HepG2 (cell line): Measurements from ENCODE around the gene ATRAID. TPM values are rescaled to one million over a fixed set of nuclear protein-coding genes. Genes with fewer than 3 reads are reported as not detected.

Experiments
- ATAC-seq: fragments of 200-7000 bp; cut with Tn5 transposase; 3 replicates; pipeline ENCODE4 v1.9.1; 2020; ENCODE audit warnings: mild to moderate bottlenecking, moderate library complexity
- BruUV-seq: library from RNA; stranded (reverse); fragments of 400-500 nt; replicated peaks from 2 replicates; lab custom pipeline; 2021; lab: Mats Ljungman, UMichigan
- CTCF ChIA-PET: fragments of 300-600 bp; formaldehyde crosslinking; extraction: SDS; loops from one replicate; lab custom pipeline; 2021; ENCODE audit warnings: low total read pairs, inconsistent platforms, low intra/inter-chr PET ratio; lab: Yijun Ruan, JAX
- POLR2A ChIA-PET: fragments of 350-600 bp; sonication (Branson Sonifier 250); formaldehyde crosslinking; loops from one replicate; lab custom pipeline; 2020; ENCODE audit warnings: antibody characterized with exemption, inconsistent platforms; lab: Yijun Ruan, JAX
- DNase-seq: peaks from one replicate; pipeline ENCODE4 v3.0.0-alpha.2; 2015; ENCODE audit warnings: low spot score
- FAIRE-seq: peaks from 3 replicates; lab custom pipeline; 2011; peaks lifted over from hg19 to GRCh38; lab: Jason Lieb, UNC
- H2AFZ ChIP-seq: one replicate; pipeline ENCODE4 v1.6.1; 2011; ENCODE audit warnings: low read length, inconsistent platforms
- H3K27ac ChIP-seq: fragments of 300-600 bp; 3 replicates; pipeline ENCODE4 v1.8.0; 2011; ENCODE audit warnings: mixed run types, mild to moderate bottlenecking, mixed read lengths, low read length, inconsistent platforms; ENCODE audit not compliant: insufficient read depth; ENCODE audit errors: extremely low read length
- H3K27me3 ChIP-seq, 2 experiments: fragments of 200-600 bp in 1 of 2; 2 replicates in 1 of 2; 3 replicates in 1 of 2; pipeline versions ENCODE4 v1.6.0 to v1.8.0; 2011; ENCODE audit warnings: low read length in 2 of 2, mild to moderate bottlenecking in 2 of 2, moderate library complexity in 2 of 2, inconsistent platforms in 1 of 2; ENCODE audit not compliant: insufficient read depth in 2 of 2, control insufficient read depth in 1 of 2
- H3K36me3 ChIP-seq, 2 experiments: fragments of 200-600 bp in 1 of 2; replicated peaks in 1 of 2; 2 replicates in 1 of 2; 3 replicates in 1 of 2; pipeline versions ENCODE4 v1.5.1 to v1.8.0; 2011; ENCODE audit warnings: low read length in 2 of 2, inconsistent platforms in 1 of 2; ENCODE audit not compliant: insufficient read depth in 2 of 2, control insufficient read depth in 1 of 2
- H3K4me1 ChIP-seq: 2 replicates; pipeline ENCODE4 v1.5.1; 2012; ENCODE audit warnings: low read length, inconsistent platforms; ENCODE audit not compliant: insufficient read depth
- H3K4me2 ChIP-seq: 2 replicates; pipeline ENCODE4 v1.6.0; 2011; ENCODE audit warnings: low read depth, low read length, inconsistent platforms
- H3K4me3 ChIP-seq, 3 experiments: fragments of 200-600 bp in 1 of 3; sonication (generic), shearing (Covaris generic) in 1 of 3; replicated peaks in 1 of 3; 2 replicates each; pipeline ENCODE4 v1.5.1; 2011 to 2016; ENCODE audit warnings: low read length in 3 of 3, inconsistent platforms in 2 of 3, low read depth in 2 of 3, mild to moderate bottlenecking in 2 of 3, control low read depth in 1 of 3, mixed read lengths in 1 of 3; ENCODE audit not compliant: insufficient read depth in 1 of 3
- H3K79me2 ChIP-seq: one replicate; pipeline ENCODE4 v1.6.1; 2011; ENCODE audit warnings: low read length, inconsistent platforms; ENCODE audit not compliant: insufficient read depth
- H3K9ac ChIP-seq: 2 replicates; pipeline ENCODE4 v1.6.0; 2011; ENCODE audit warnings: mild to moderate bottlenecking, low read depth, low read length, inconsistent platforms; ENCODE audit not compliant: insufficient read depth
- H3K9me3 ChIP-seq: 2 replicates; pipeline ENCODE4 v1.5.1; 2012; ENCODE audit warnings: mild to moderate bottlenecking, low read length
- H4K20me1 ChIP-seq: 2 replicates; pipeline ENCODE4 v1.6.0; 2011; ENCODE audit warnings: inconsistent platforms, mild to moderate bottlenecking, low read length, moderate library complexity; ENCODE audit not compliant: insufficient read depth
- CEBPB ChIP-seq: IDR thresholded peaks from 2 replicates; pipeline ENCODE4 v1.6.1; 2011; ENCODE audit warnings: low read depth, low read length, improper control_type of control experiment, borderline replicate concordance
- CREB1 ChIP-seq, 2 experiments: fragments of 450-650 bp in 1 of 2; IDR thresholded peaks; 2 replicates each; pipeline ENCODE4 v1.6.1; 2016 to 2017; ENCODE audit warnings: control low read depth in 1 of 2, mild to moderate bottlenecking in 1 of 2, missing compliant biosample characterization in 1 of 2, missing genetic modification characterization in 1 of 2
- FLYWCH1 ChIP-seq: sonication (generic); formaldehyde crosslinking; IDR thresholded peaks from 2 replicates; pipeline ENCODE4 v1.8.1; 2023; ENCODE audit warnings: mild to moderate bottlenecking, missing genetic modification reagents
- FOXM1 ChIP-seq: sonication (generic); formaldehyde crosslinking; IDR thresholded peaks from 2 replicates; pipeline ENCODE4 v1.5.0; 2020; ENCODE audit warnings: missing genetic modification reagents
- KAT8 ChIP-seq: IDR thresholded peaks from 2 replicates; pipeline ENCODE4 v1.6.1; 2016; ENCODE audit warnings: missing genetic modification reagents, missing compliant biosample characterization
- KDM6A ChIP-seq: IDR thresholded peaks from 2 replicates; pipeline ENCODE4 v1.6.1; 2016; ENCODE audit warnings: low read depth
- NONO ChIP-seq, 2 experiments: fragments of 450-650 bp in 1 of 2; sonication (generic) in 1 of 2; formaldehyde crosslinking in 1 of 2; IDR thresholded peaks in 1 of 2; conservative IDR thresholded peaks in 1 of 2; 2 replicates each; pipeline versions ENCODE4 v1.6.1 to v1.8.0; 2017 to 2022; ENCODE audit warnings: mild to moderate bottlenecking in 1 of 2, missing genetic modification reagents in 1 of 2, moderate library complexity in 1 of 2
- PHF20 ChIP-seq: sonication (generic); formaldehyde crosslinking; IDR thresholded peaks from 2 replicates; pipeline ENCODE4 v1.5.0; 2020; ENCODE audit warnings: mild to moderate bottlenecking, missing genetic modification reagents
- POLR2G ChIP-seq: fragments of 200-400 bp; formaldehyde crosslinking; IDR thresholded peaks from 2 replicates; pipeline ENCODE4 v1.6.1; 2018; ENCODE audit warnings: mild to moderate bottlenecking, low read depth, low read length, moderate library complexity
- SIN3B ChIP-seq: fragments of 150-350 bp; IDR thresholded peaks from 2 replicates; pipeline ENCODE4 v1.6.1; 2014; ENCODE audit warnings: low read length
- SP4 ChIP-seq: sonication (generic); formaldehyde crosslinking; IDR thresholded peaks from 2 replicates; pipeline ENCODE4 v1.8.1; 2023; ENCODE audit warnings: mild to moderate bottlenecking, missing genetic modification reagents
- STAT5B ChIP-seq: sonication (generic); formaldehyde crosslinking; IDR thresholded peaks from 2 replicates; pipeline ENCODE4 v1.4.0; 2020; ENCODE audit warnings: missing genetic modification reagents
- TGIF2 ChIP-seq: IDR thresholded peaks from 2 replicates; pipeline ENCODE4 v1.6.1; 2016; ENCODE audit warnings: control low read depth, missing compliant biosample characterization
- ZNF136 ChIP-seq: sonication (generic); formaldehyde crosslinking; IDR thresholded peaks from 2 replicates; pipeline ENCODE4 v1.8.1; 2022; ENCODE audit warnings: low read depth, mild to moderate bottlenecking, moderate library complexity, missing genetic modification reagents
- ZNF549 ChIP-seq: sonication (generic); formaldehyde crosslinking; IDR thresholded peaks from 2 replicates; pipeline ENCODE4 v1.5.0; 2020; ENCODE audit warnings: missing genetic modification reagents
- ZNF569 ChIP-seq: sonication (generic); formaldehyde crosslinking; IDR thresholded peaks from 2 replicates; pipeline ENCODE4 v1.5.0; 2020; ENCODE audit warnings: mild to moderate bottlenecking, missing genetic modification reagents, moderate library complexity, borderline replicate concordance
- ZNF629 ChIP-seq: sonication (generic); formaldehyde crosslinking; conservative IDR thresholded peaks from 2 replicates; pipeline ENCODE4 v1.5.0; 2020; ENCODE audit warnings: missing genetic modification reagents
- ZNF652 ChIP-seq: IDR thresholded peaks from 2 replicates; pipeline ENCODE4 v1.6.1; 2016; ENCODE audit warnings: low read depth, borderline replicate concordance
- ZNF670 ChIP-seq: sonication (generic); formaldehyde crosslinking; IDR thresholded peaks from 2 replicates; pipeline ENCODE4 v1.8.0; 2022; ENCODE audit warnings: mild to moderate bottlenecking, missing genetic modification reagents, borderline replicate concordance
- ZNF781 ChIP-seq: sonication (generic); formaldehyde crosslinking; IDR thresholded peaks from 2 replicates; pipeline ENCODE4 v1.5.1; 2020; ENCODE audit warnings: borderline replicate concordance, mild to moderate bottlenecking, missing genetic modification reagents; ENCODE audit errors: not compliant biosample characterization
- WGBS: methylation state at CpG from one replicate; pipeline ENCODE4 v1.1.6; 2017; ENCODE audit warnings: low lambda C conversion rate; 5-methylcytosine and 5-hydroxymethylcytosine counted together
- in situ Hi-C: cut with HindIII; loops from 2 replicates; pipeline ENCODE4 v1.10.0; 2017; ENCODE audit warnings: low pct_unique_long_range_greater_than_20kb; ENCODE audit not compliant: extremely low pct_ligation_motif_present
- intact Hi-C: fragments of 100-400 bp; cut with micrococcal nuclease; formaldehyde crosslinking; loops from one replicate; pipeline ENCODE4 v1.10.0; 2022; ENCODE audit not compliant: unreplicated experiment
- polyA plus RNA-seq, 8 experiments: library from polyadenylated mRNA; depleted of rRNA in 3 of 8; stranded (reverse) in 7 of 8; unstranded in 1 of 8; fragments of >200 nt; fragmentation: Illumina TruSeq in 4 of 8; extraction: Trizol in 4 of 8; gene quantifications; 2 replicates each; pipeline versions ENCODE4 v1.2.1 to v1.2.3, GENCODE V29; 2011 to 2016; ENCODE audit warnings: low read depth in 4 of 8, missing spikeins in 1 of 8, mixed read lengths in 1 of 8; ENCODE audit not compliant: insufficient read depth in 1 of 8
- total RNA-seq, 5 experiments: library from RNA; depleted of rRNA; stranded (reverse); fragments of >200 nt; fragmentation: Illumina TruSeq; extraction: Trizol; gene quantifications; 2 replicates each; pipeline ENCODE4 v1.2.3, GENCODE V29; 2016; ENCODE audit warnings: low read depth in 1 of 5

ATRAID gene
- total and polyA plus RNA-seq, 2 of the 13 experiments (the other 11 are each of a cell fraction or from before 2014, with no cell fraction given): 207 to 382 TPM

DNA sequence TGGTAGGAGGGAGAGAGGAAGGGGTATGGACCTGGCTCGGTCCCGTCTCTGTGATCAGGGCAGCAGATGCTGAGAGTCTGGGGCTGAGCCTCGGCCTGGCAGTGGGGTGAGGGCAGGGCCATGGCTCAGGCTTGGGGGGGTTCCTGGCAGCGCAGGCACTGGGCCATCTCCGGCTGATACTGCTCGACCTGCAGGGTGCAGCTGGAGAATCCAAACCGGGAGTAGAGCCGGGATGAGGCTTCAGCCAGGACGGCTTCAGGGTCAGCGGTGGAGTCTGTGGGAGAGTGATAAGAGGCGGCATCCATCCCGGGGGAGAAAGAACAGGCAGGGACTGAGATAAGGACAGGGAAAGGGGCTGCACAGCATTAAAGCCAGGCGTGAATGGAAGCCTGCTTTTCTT is 43.3 kb downstream of the ATRAID start:
- no peak for ATAC-seq
- intact Hi-C loops: loop anchor here (10.0 kb wide), 1 partner anchor 120 kb away; the partner anchor contains the start of genes EIF2B4 and SNX17
- no peak overlapping the region for H3K27ac ChIP-seq
- H2AFZ ChIP-seq: no peak overlapping the region
- BruUV-seq: no TSS peak
- ChIA-PET POLR2A (no interaction called here), CTCF (no interaction called here)
- H3K79me2 ChIP-seq: no peaks in the 10 kb centered on the region
- no peak for TF ChIP-seq CREB1 (IDR thresholded peaks at IDR 0.05)
- no peak for TF ChIP-seq CREB1 (CRISPR knock-in tag; IDR thresholded peaks at IDR 0.05)
- no peak for TF ChIP-seq POLR2G
- TF ChIP-seq FOXM1: no peak
- TF ChIP-seq ZNF549: no peak
- no peak for TF ChIP-seq TGIF2 (CRISPR knock-in tag)
- TF ChIP-seq KDM6A (CRISPR knock-in tag): no peak
- TF ChIP-seq NONO (IDR thresholded peaks at IDR 0.05): no peak
- no peak for TF ChIP-seq NONO (CRISPR knock-in tag; conservative IDR thresholded peaks at IDR 0.05)
- TF ChIP-seq ZNF629 (CRISPR knock-in tag): no peak
- no peak for TF ChIP-seq ZNF670 (CRISPR knock-in tag)
- TF ChIP-seq SIN3B: no peak
- no peak for TF ChIP-seq PHF20 (CRISPR knock-in tag)
- no peak for TF ChIP-seq CEBPB
- TF ChIP-seq FLYWCH1 (CRISPR knock-in tag): no peak
- no peak for TF ChIP-seq SP4 (CRISPR knock-in tag)
- TF ChIP-seq ZNF652: no peak
- no peak for TF ChIP-seq STAT5B (CRISPR knock-in tag)
- no peak for TF ChIP-seq ZNF781 (CRISPR knock-in tag)
- no peak for TF ChIP-seq KAT8
- no peak for TF ChIP-seq ZNF569 (CRISPR knock-in tag)
- no peak for TF ChIP-seq ZNF136 (CRISPR knock-in tag)
- TF ChIP-seq, all 625 proteins: peak for 0
- no peaks in the 10 kb centered on the region for H3K9me3 ChIP-seq
- no peaks in the 10 kb centered on the region for H4K20me1 ChIP-seq
- DNase-seq (no peak), FAIRE-seq (no peak)
- no peak overlapping the region for H3K9ac ChIP-seq
- 40% methylated on average over 13 of the region's 13 CpGs for WGBS
- in situ Hi-C loops: no loop called here
- no peak overlapping the region for H3K4me3 ChIP-seq
- peaks cover 11% of the 10 kb centered on the region for H3K4me1 ChIP-seq
- peaks cover 2 to 17% of the 10 kb centered on the region in 2 experiments; a peak in 4 of 5 replicates for H3K27me3 ChIP-seq
- no peak overlapping the region for H3K4me2 ChIP-seq
- H3K36me3 ChIP-seq: no peaks in the 10 kb centered on the region
